Testis (tissue), 3 donors: ENCODE results near the gene BTBD17. TPM values are rescaled to one million over a fixed set of nuclear protein-coding genes. Genes with fewer than 3 reads are reported as not detected.
"Not testable (repeated sequence)": the region's sequence is repeated elsewhere in the genome, so short reads cannot be mapped to it uniquely, and the experiment has no call there.

Experiments used
- DNase-seq: peaks from one replicate; pipeline ENCODE4 v3.0.0-alpha.2; 2019
- H3K27ac ChIP-seq, 2 donors: fragments of 200-600 bp; sonication (generic); one replicate each; pipeline ENCODE4 v1.5.1; 2019
- H3K27me3 ChIP-seq: fragments of 200-600 bp; sonication (generic); one replicate; pipeline ENCODE4 v1.5.1; 2019
- H3K36me3 ChIP-seq: fragments of 200-600 bp; sonication (generic); one replicate; pipeline ENCODE4 v1.5.1; 2017; ENCODE audit warnings: low read depth; ENCODE audit errors: missing control alignments
- H3K4me1 ChIP-seq: fragments of 200-600 bp; sonication (generic); one replicate; pipeline ENCODE4 v1.5.1; 2019
- H3K4me3 ChIP-seq, 2 donors: fragments of 200-600 bp; sonication (generic); one replicate each; pipeline ENCODE4 v1.5.1; 2017 to 2019
- H3K9me3 ChIP-seq: fragments of 200-600 bp; sonication (generic); one replicate; pipeline ENCODE4 v1.5.1; 2017
- CTCF ChIP-seq, 3 experiments: fragments of 450-650 bp in 2 of 3; fragments of 200-600 bp in 1 of 3; sonication (generic) in 1 of 3; IDR thresholded peaks; one replicate each; pipeline ENCODE4 v1.5.1; 2016 to 2019; ENCODE audit warnings: antibody characterized with exemption in 3 of 3, mild to moderate bottlenecking in 2 of 3, moderate library complexity in 1 of 3
- POLR2A ChIP-seq: fragments of 450-650 bp; IDR thresholded peaks from one replicate; pipeline ENCODE4 v1.6.1; 2017; ENCODE audit warnings: antibody characterized with exemption, mild to moderate bottlenecking, moderate library complexity
- WGBS, 2 donors: methylation state at CpG; one replicate each; pipeline ENCODE4 v1.1.5; 2018; 5-methylcytosine and 5-hydroxymethylcytosine counted together
- intact Hi-C: fragments of 100-400 bp; cut with DNase I; formaldehyde crosslinking; loops from one replicate; pipeline ENCODE4 v1.15.1; 2023; ENCODE audit warnings: low total_unique reads
- polyA plus RNA-seq: library from polyadenylated mRNA; stranded (reverse); fragments of 350-450 nt; fragmentation: Illumina TruSeq; extraction: RNeasy Lipid Tissue Mini Kit (QIAGEN cat#74804); gene quantifications from one replicate; pipeline ENCODE4 v1.2.3, GENCODE V29; 2014; ENCODE audit warnings: low read depth, low replicate concordance; ENCODE audit not compliant: insufficient read depth
- total RNA-seq, 2 donors: library from RNA; depleted of rRNA; stranded (reverse); fragments of >200 nt; gene quantifications; one replicate each; pipeline ENCODE4 v1.2.3, GENCODE V29; 2016

BTBD17 gene
- total and polyA plus RNA-seq, 3 donors from 2014 or later = 0.79 to 1.2 TPM; not detected in 1

GRCh38 chr17:74407384-74407783 is 45.7 kb upstream of the BTBD17 start:
- 82 to 83% methylated on average over 4 to 5 of the region's 5 CpGs for WGBS, 2 donors
- H3K4me3 ChIP-seq = no peak overlapping the region
- no peaks in the 10 kb centered on the region for H3K27me3 ChIP-seq
- H3K27ac ChIP-seq = no peak overlapping the region
- TF ChIP-seq POLR2A (no peak), CTCF (IDR thresholded peaks at IDR 0.05) (no peak)
- no peaks in the 10 kb centered on the region for H3K36me3 ChIP-seq
- no peak for DNase-seq
- no peaks in the 10 kb centered on the region for H3K4me1 ChIP-seq
- intact Hi-C loops = no loop called here
- no peaks in the 10 kb centered on the region for H3K9me3 ChIP-seq

- H3K4me1 ChIP-seq, H3K27ac ChIP-seq, H3K36me3 ChIP-seq, H3K27me3 ChIP-seq, DNase-seq, H3K4me3 ChIP-seq, H3K9me3 ChIP-seq, intact Hi-C loops: not testable (repeated sequence)
- WGBS, 2 donors = 90 to 92% methylated on average over 5 of the region's 5 CpGs
Observed at GRCh38 chr17:74405311-74405710, 43.6 kb upstream of the BTBD17 start.

- DNase-seq = no peak
- TF ChIP-seq POLR2A (no peak), CTCF (IDR thresholded peaks at IDR 0.05) (no peak)
- Histone ChIP-seq H3K36me3 (no peaks in the 10 kb centered on the region), H3K9me3 (no peaks in the 10 kb centered on the region), H3K27me3 (no peaks in the 10 kb centered on the region), H3K4me3 (no peak overlapping the region), H3K4me1 (no peaks in the 10 kb centered on the region), H3K27ac (no peak overlapping the region)
- intact Hi-C loops = no loop called here
- 87 to 89% methylated on average over 6 of the region's 6 CpGs for WGBS, 2 donors
Observed at GRCh38 chr17:74404789-74405188, 43.1 kb upstream of the BTBD17 start.

- no peak for DNase-seq
- H3K27me3 ChIP-seq = no peaks in the 10 kb centered on the region
- TF ChIP-seq POLR2A = no peak
- TF ChIP-seq CTCF (IDR thresholded peaks at IDR 0.05) = no peak
- H3K4me3 ChIP-seq = no peak overlapping the region
- WGBS, 2 donors = 51 to 56% methylated on average over 3 to 7 of the region's 7 CpGs
- no peaks in the 10 kb centered on the region for H3K9me3 ChIP-seq
- no peak overlapping the region for H3K27ac ChIP-seq
- no peaks in the 10 kb centered on the region for H3K4me1 ChIP-seq
- intact Hi-C loops = no loop called here
- H3K36me3 ChIP-seq = no peaks in the 10 kb centered on the region
Observed at GRCh38 chr17:74404218-74404617, 42.5 kb upstream of the BTBD17 start.

- Histone ChIP-seq H3K27me3 (no peaks in the 10 kb centered on the region), H3K4me1 (no peaks in the 10 kb centered on the region), H3K27ac (no peak overlapping the region), H3K36me3 (no peaks in the 10 kb centered on the region), H3K9me3 (no peaks in the 10 kb centered on the region), H3K4me3 (no peak overlapping the region)
- no peak for DNase-seq
- intact Hi-C loops = no loop called here
- no peak for TF ChIP-seq POLR2A
- 69 to 78% methylated on average over 12 of the region's 12 CpGs for WGBS, 2 donors
Observed at GRCh38 chr17:74403512-74404137, 42.0 kb upstream of the BTBD17 start.

GRCh38 chr17:74402048-74402447 is 40.4 kb upstream of the BTBD17 start:
- H3K27me3 ChIP-seq = no peaks in the 10 kb centered on the region
- DNase-seq = no peak
- H3K4me3 ChIP-seq = no peak overlapping the region
- no peak for TF ChIP-seq CTCF (IDR thresholded peaks at IDR 0.05)
- no peak for TF ChIP-seq POLR2A
- H3K27ac ChIP-seq = no peak overlapping the region
- no peaks in the 10 kb centered on the region for H3K36me3 ChIP-seq
- H3K4me1 ChIP-seq = no peaks in the 10 kb centered on the region
- intact Hi-C loops = no loop called here
- WGBS, 2 donors = 84 to 98% methylated on average over 7 of the region's 7 CpGs
- H3K9me3 ChIP-seq = no peaks in the 10 kb centered on the region
